Measurements from ENCODE around the gene PRSS23.

DNA sequence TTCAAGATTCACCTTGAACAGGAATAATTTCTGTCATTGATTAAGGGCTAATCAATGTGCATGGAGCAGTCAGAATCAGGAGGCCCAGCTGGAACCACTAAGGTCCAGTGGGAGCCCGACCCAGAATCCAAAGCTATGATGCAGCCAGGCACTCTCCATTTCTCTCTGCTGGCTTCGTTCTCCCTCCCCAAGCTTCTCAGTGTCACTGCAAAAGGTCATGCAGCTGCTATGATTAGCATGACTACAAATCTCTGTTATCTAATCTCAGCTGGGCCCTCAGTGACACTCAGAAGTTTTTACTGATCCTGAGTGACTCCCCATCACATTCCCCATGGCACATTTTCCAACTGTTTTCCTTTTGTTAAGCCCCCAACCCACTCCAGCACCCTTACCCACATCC lies 31.1 kb upstream of the PRSS23 start:
- TF ChIP-seq CREB1 (IDR thresholded peaks at IDR 0.05; ENCODE audit: low read depth) (no peak), YY1 (IDR thresholded peaks at IDR 0.05; ENCODE audit: low read depth) (no peak), TEAD4 (IDR thresholded peaks at IDR 0.05) (no peak)

All from Ishikawa (cell line).